ENCODE measurements around the gene PRSS27. TPM values are rescaled to one million over a fixed set of nuclear protein-coding genes. Genes with fewer than 3 reads are reported as not detected.
A peak's percentile ranks its signal among the peaks of the same experiment; 100 is the strongest.

The PRSS27 gene
- total RNA-seq, 4 donors from 2014 or later, result 0.49 to 0.55 TPM; not detected in 2

DNA sequence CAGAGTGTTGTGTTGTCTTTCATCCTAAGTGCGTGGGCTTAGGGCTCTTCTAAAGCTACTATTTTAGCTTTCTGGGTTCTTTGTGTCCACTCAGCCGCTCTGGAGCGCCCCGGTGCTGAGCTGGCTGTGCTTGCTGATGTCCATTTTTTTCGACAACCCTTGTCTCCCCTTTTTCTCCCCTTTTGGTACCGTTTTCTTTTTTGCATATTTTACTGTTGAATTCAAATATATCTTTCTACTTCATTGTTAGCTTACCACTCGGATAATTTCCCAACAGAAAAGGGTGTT lies 33.7 kb upstream of the PRSS27 start:
- DNase-seq (no peak), ATAC-seq (no peak)
- H3K4me3 ChIP-seq, result peak overlapping the region; percentile 83 to 96 (median 88)
- peak overlapping the region; percentile 90 to 100 (median 97) for H3K27ac ChIP-seq
- intact Hi-C loops (cut with DNase I; ENCODE audit: low total_unique reads) (loop anchor here (5.0 to 10.0 kb wide), 4 partner anchors 59 to 479 kb away; partner anchors contain the start of genes CEMP1 and FLYWCH1), in situ Hi-C loops (cut with MboI; ENCODE audit: low sequenced_read_pairs in 4 of 4) (no loop called here)
- peaks cover 3 to 18% of the 10 kb centered on the region in 2 donors for H3K36me3 ChIP-seq
- H3K27me3 ChIP-seq, result no peaks in the 10 kb centered on the region
- TF ChIP-seq, protein P1, sequence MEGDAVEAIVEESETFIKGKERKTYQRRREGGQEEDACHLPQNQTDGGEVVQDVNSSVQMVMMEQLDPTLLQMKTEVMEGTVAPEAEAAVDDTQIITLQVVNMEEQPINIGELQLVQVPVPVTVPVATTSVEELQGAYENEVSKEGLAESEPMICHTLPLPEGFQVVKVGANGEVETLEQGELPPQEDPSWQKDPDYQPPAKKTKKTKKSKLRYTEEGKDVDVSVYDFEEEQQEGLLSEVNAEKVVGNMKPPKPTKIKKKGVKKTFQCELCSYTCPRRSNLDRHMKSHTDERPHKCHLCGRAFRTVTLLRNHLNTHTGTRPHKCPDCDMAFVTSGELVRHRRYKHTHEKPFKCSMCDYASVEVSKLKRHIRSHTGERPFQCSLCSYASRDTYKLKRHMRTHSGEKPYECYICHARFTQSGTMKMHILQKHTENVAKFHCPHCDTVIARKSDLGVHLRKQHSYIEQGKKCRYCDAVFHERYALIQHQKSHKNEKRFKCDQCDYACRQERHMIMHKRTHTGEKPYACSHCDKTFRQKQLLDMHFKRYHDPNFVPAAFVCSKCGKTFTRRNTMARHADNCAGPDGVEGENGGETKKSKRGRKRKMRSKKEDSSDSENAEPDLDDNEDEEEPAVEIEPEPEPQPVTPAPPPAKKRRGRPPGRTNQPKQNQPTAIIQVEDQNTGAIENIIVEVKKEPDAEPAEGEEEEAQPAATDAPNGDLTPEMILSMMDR (IDR thresholded peaks at IDR 0.05 in 4 of 5, conservative IDR thresholded peaks at IDR 0.05 in 1 of 5), result no peak
- no peak for TF ChIP-seq POLR2A (IDR thresholded peaks at IDR 0.05)
- peaks cover 40 to 47% of the 10 kb centered on the region in 2 donors for H3K4me1 ChIP-seq
- no peaks in the 10 kb centered on the region for H3K9me3 ChIP-seq

DNA sequence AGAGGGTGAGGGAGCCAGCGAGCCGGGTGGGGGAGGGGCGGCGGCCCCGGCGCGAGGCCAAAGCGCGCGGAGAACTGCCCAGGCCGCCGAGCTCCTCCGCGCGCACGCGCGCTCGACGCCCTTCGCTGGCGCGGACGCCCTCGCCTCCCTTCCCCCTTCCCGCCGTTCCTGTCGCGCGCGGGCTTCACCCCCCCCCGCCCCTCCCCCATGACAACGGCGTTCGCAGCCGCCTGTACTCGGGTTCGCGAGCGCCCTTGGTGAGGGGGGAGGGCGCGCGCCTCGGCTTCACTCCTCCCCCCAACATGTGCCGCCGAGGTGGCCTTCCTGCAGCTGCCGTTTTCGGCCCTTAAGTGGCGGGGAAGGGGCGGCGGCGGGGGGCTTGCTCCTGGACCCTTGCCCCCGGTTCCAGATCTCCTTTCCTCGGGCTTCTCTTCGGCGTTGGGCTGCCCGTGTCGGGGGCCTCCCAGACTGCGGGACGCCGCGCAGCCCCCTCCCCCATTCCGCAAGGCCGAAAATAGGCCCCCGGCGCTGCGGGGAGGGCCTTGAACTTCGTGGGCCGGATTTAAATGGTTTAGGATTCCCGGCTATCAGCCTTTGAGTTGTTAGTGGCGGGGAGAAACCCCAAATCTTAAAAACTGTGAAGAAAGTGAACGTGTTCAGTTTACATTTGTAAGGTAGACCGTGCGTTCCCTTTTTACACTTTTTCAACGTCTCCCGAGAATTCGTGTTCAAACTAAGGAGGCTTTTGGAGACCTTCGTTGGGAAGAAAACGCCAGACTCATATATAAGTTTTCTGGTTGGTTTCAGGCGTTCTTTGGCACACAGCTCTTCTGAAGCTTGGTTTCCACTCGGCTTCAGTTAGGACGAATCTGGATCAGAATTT lies 33.1 kb upstream of the PRSS27 start:
- in situ Hi-C loops (cut with MboI; ENCODE audit: low sequenced_read_pairs in 4 of 4), result no loop called here
- Histone ChIP-seq H3K4me1 (peaks cover 40 to 47% of the 10 kb centered on the region in 2 donors), H3K36me3 (peaks cover 0 to 12% of the 10 kb centered on the region in 2 donors), H3K9me3 (no peaks in the 10 kb centered on the region), H3K27me3 (no peaks in the 10 kb centered on the region), H3K4me3 (peak overlapping the region; percentile 83 to 96 (median 88)), H3K27ac (peak overlapping the region; percentile 90 to 100 (median 97))
- intact Hi-C loops (cut with DNase I; ENCODE audit: low total_unique reads), result loop anchor here (1.0 to 10.0 kb wide), 8 partner anchors 24 to 479 kb away; partner anchors contain the start of genes CEMP1, ELOB, FLYWCH1 and PKMYT1
- DNase-seq, result peak; percentile 81 to 89
- peak; percentile 76 to 79 for ATAC-seq
- TF ChIP-seq POLR2A (IDR thresholded peaks at IDR 0.05), result no peak
- TF ChIP-seq, protein P1 (IDR thresholded peaks at IDR 0.05 in 4 of 5, conservative IDR thresholded peaks at IDR 0.05 in 1 of 5), result no peak

GRCh38 chr16:2752035-2752849 lies 32.2 kb upstream of the PRSS27 start, which contains the start of gene SRRM2:
Gene SRRM2 (plus strand): TSS chr16:2752638. CDS start chr16:2756365, 3,727 bp downstream.
- TF ChIP-seq, protein P1 (IDR thresholded peaks at IDR 0.05 in 4 of 5, conservative IDR thresholded peaks at IDR 0.05 in 1 of 5), result peak in 2 of 5 experiments; percentile 9 to 13
- peak; percentile 98 for TF ChIP-seq POLR2A (IDR thresholded peaks at IDR 0.05)
- Histone ChIP-seq H3K9me3 (no peaks in the 10 kb centered on the region), H3K27ac (peak within 1 kb of the TSS; percentile 90 to 100 (median 97)), H3K4me1 (peaks cover 40 to 46% of the 10 kb centered on the region in 2 donors), H3K36me3 (peaks cover 0 to 5% of the 10 kb centered on the region in 2 donors), H3K4me3 (peak within 1 kb of the TSS; percentile 83 to 96 (median 88)), H3K27me3 (no peaks in the 10 kb centered on the region)
- intact Hi-C loops (cut with DNase I; ENCODE audit: low total_unique reads) (loop anchor here (1.0 to 10.0 kb wide), 8 partner anchors 25 to 480 kb away; partner anchors contain the start of genes CEMP1, ELOB, FLYWCH1 and PKMYT1), in situ Hi-C loops (cut with MboI; ENCODE audit: low sequenced_read_pairs in 4 of 4) (no loop called here)
- ATAC-seq (peak; percentile 88 to 91), DNase-seq (peak; percentile 92 to 94)

- intact Hi-C loops (cut with DNase I; ENCODE audit: low total_unique reads), result loop anchor here (1.0 to 10.0 kb wide), 8 partner anchors 26 to 481 kb away; partner anchors contain the start of genes CEMP1, ELOB, FLYWCH1 and PKMYT1
- peak in 1 of 2 donors; percentile 36 for DNase-seq
- Histone ChIP-seq H3K27me3 (no peaks in the 10 kb centered on the region), H3K27ac (peak overlapping the region; percentile 90 to 100 (median 97)), H3K4me1 (peaks cover 34 to 40% of the 10 kb centered on the region in 2 donors), H3K36me3 (peaks cover 0 to 5% of the 10 kb centered on the region in 2 donors), H3K4me3 (peak overlapping the region; percentile 83 to 96 (median 88)), H3K9me3 (no peaks in the 10 kb centered on the region)
- TF ChIP-seq POLR2A (IDR thresholded peaks at IDR 0.05), result no peak
- TF ChIP-seq, protein P1 (IDR thresholded peaks at IDR 0.05 in 4 of 5, conservative IDR thresholded peaks at IDR 0.05 in 1 of 5), result no peak
- in situ Hi-C loops (cut with MboI; ENCODE audit: low sequenced_read_pairs in 4 of 4), result no loop called here
- ATAC-seq, result no peak
These were observed 31.6 kb upstream of the PRSS27 start for GRCh38 chr16:2751577-2752034.
